Measurements from ENCODE around the gene ZBTB24.

ZBTB24 gene

DNA sequence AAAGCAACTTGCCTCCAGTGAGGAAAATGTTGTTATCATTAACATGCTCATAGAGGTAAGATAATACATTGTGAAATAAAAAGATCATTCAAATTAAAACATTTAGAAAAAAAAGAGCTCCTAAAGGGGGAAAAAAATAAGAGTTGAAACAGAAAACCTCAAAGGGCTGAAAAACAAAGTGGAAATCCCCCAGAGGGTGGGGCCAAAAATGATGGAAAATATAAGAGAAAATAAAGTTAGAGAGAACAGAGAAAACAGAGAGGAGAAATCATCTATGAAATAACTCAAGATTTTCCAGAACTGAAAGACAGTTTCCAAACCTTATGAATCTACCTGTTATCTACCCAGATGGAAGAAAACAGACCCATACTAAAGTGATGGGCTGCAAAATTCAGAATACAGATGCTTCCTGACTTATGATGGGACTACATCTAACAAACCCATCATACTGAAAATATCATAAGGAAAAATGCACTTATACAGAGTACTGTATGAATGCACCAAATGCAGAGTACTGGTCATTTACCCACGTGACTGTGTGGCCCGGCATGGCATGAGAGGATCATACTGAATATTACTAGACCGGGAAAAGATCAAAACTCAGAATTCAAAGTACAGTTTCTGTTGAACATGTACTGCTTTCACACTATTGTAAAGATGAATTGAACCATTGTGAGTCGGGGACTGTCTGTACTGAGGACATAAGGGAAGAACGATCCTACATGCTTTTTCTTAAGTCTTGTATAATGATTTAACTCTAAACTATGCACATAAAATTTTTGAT lies 4.0 kb downstream of the ZBTB24 start:
- H3K9ac ChIP-seq (ENCODE audit: insufficient read length) = peak overlapping the region; percentile 43
- H3K36me3 ChIP-seq (ENCODE audit: insufficient read depth, low read length) = peaks cover 73% of the 10 kb centered on the region
- no peak overlapping the region for H3K27ac ChIP-seq
- H3K9me3 ChIP-seq (ENCODE audit: low read depth, low read length) = no peaks in the 10 kb centered on the region
- TF ChIP-seq EZH2 (IDR thresholded peaks at IDR 0.05) = no peak
- TF ChIP-seq FOXP2 (optimal IDR thresholded peaks at IDR 0.05; ENCODE audit: control extremely low read depth, extremely low read length, insufficient read depth) = no peak
- no peak for TF ChIP-seq POLR2AphosphoS5 (IDR thresholded peaks at IDR 0.05; ENCODE audit: borderline replicate concordance, low read depth, low read length)
- peak overlapping the region; percentile 71 for H3K4me3 ChIP-seq
- DNase-seq (ENCODE audit: low read depth, low spot score) = no peak

DNA sequence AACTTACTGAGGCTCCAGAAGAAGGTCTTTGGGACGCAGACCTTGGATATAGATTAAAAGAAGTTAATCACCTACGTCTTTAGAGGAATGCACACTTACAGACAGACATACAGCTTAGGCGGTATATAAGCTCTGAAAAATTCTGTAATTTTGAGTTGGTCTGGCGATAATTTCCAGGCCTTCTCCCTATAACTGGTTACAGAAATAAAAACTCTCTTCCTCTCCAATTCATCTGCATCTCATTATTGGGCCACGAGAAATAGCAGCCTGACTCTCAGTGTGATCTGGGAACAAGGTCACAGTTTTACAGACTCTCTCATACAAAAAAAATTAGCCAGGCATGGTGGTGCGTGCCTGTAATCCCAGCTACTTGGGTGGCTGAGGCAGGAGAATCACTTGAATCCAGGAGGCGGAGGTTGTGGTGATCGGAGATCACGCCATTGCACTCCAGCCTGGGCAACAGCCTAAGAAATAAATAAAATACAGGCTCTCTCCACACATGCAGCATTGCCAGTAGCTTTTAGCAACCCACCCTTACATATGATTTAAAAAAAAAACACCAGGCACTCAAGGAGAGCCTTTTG lies 4.7 kb downstream of the ZBTB24 start:
- H3K9ac ChIP-seq (ENCODE audit: insufficient read length) = peak overlapping the region; percentile 1
- H3K27ac ChIP-seq = no peak overlapping the region
- no peak for DNase-seq (ENCODE audit: low read depth, low spot score)
- H3K9me3 ChIP-seq (ENCODE audit: low read depth, low read length) = no peaks in the 10 kb centered on the region
- peak overlapping the region; percentile 71 for H3K4me3 ChIP-seq
- TF ChIP-seq FOXP2 (optimal IDR thresholded peaks at IDR 0.05; ENCODE audit: control extremely low read depth, extremely low read length, insufficient read depth) (no peak), POLR2AphosphoS5 (IDR thresholded peaks at IDR 0.05; ENCODE audit: borderline replicate concordance, low read depth, low read length) (no peak), EZH2 (IDR thresholded peaks at IDR 0.05) (no peak)
- peaks cover 80% of the 10 kb centered on the region for H3K36me3 ChIP-seq (ENCODE audit: insufficient read depth, low read length)

DNA sequence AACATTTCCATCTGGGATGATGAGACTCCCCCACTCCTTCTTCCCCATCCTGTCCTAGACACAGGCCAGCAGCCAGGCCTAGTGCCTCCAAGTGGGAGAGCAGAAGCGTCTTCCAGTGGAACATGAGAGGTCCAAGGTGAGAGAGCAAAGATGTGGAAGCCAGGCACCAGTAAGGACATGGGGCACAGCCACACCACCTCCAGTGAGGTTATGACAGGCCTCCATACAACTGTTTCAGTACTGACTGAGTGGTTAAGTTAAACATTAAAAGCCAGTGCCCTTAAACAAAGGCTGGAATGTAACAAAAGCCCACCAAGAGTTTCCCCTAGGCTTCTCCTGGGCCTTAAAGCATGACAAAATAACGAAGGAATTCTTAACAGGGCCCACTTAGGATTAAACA lies 5.3 kb downstream of the ZBTB24 start:
- DNase-seq (ENCODE audit: low read depth, low spot score) = no peak
- peak overlapping the region; percentile 71; the same call in 1 of the 2 replicates for H3K4me3 ChIP-seq
- H3K9ac ChIP-seq (ENCODE audit: insufficient read length) = no peak overlapping the region
- H3K36me3 ChIP-seq (ENCODE audit: insufficient read depth, low read length) = peaks cover 86% of the 10 kb centered on the region
- no peak overlapping the region for H3K27ac ChIP-seq
- H3K9me3 ChIP-seq (ENCODE audit: low read depth, low read length) = no peaks in the 10 kb centered on the region
- TF ChIP-seq FOXP2 (optimal IDR thresholded peaks at IDR 0.05; ENCODE audit: control extremely low read depth, extremely low read length, insufficient read depth) = no peak
- no peak for TF ChIP-seq EZH2 (IDR thresholded peaks at IDR 0.05)
- TF ChIP-seq POLR2AphosphoS5 (IDR thresholded peaks at IDR 0.05; ENCODE audit: borderline replicate concordance, low read depth, low read length) = no peak

- Histone ChIP-seq H3K27ac (no peak overlapping the region), H3K9ac (ENCODE audit: insufficient read length) (no peak overlapping the region), H3K9me3 (ENCODE audit: low read depth, low read length) (no peaks in the 10 kb centered on the region), H3K4me3 (no peak overlapping the region), H3K36me3 (ENCODE audit: insufficient read depth, low read length) (peaks cover 91% of the 10 kb centered on the region)
- TF ChIP-seq EZH2 (IDR thresholded peaks at IDR 0.05) (no peak), FOXP2 (optimal IDR thresholded peaks at IDR 0.05; ENCODE audit: control extremely low read depth, extremely low read length, insufficient read depth) (no peak), POLR2AphosphoS5 (IDR thresholded peaks at IDR 0.05; ENCODE audit: borderline replicate concordance, low read depth, low read length) (no peak)
- no peak for DNase-seq (ENCODE audit: low read depth, low spot score)
Measured at GRCh38 chr6:109477184-109477583, 5.8 kb downstream of the ZBTB24 start.

GRCh38 chr6:109475625-109476024 lies 7.4 kb downstream of the ZBTB24 start:
- no peak for DNase-seq (ENCODE audit: low read depth, low spot score)
- TF ChIP-seq EZH2 (IDR thresholded peaks at IDR 0.05) = no peak
- TF ChIP-seq FOXP2 (optimal IDR thresholded peaks at IDR 0.05; ENCODE audit: control extremely low read depth, extremely low read length, insufficient read depth) = no peak
- no peak for TF ChIP-seq POLR2AphosphoS5 (IDR thresholded peaks at IDR 0.05; ENCODE audit: borderline replicate concordance, low read depth, low read length)
- Histone ChIP-seq H3K27ac (no peak overlapping the region), H3K9ac (ENCODE audit: insufficient read length) (no peak overlapping the region), H3K4me3 (no peak overlapping the region), H3K9me3 (ENCODE audit: low read depth, low read length) (no peaks in the 10 kb centered on the region), H3K36me3 (ENCODE audit: insufficient read depth, low read length) (peaks cover 93% of the 10 kb centered on the region)

DNA sequence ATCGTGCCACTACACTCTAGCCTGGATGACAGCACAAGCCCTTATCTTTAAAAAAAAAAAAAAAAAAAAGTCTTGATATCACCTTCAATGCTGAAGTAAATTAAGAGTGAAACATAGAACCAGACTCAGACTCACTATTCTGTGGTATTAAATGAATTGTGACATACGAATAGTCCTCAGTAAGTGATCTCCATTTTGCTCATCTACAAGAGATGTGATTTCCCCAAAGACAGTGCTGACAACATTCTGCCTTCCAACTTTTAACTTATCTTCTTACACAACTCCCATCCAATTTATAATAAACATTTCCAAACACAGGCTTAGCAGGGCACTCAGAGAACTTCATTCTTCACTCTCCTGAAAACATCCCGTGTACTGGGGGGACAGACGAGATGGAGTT lies 8.0 kb downstream of the ZBTB24 start:
- no peak overlapping the region for H3K9ac ChIP-seq (ENCODE audit: insufficient read length)
- no peak for DNase-seq (ENCODE audit: low read depth, low spot score)
- H3K36me3 ChIP-seq (ENCODE audit: insufficient read depth, low read length) = peaks cover 93% of the 10 kb centered on the region
- H3K4me3 ChIP-seq = no peak overlapping the region
- H3K9me3 ChIP-seq (ENCODE audit: low read depth, low read length) = no peaks in the 10 kb centered on the region
- no peak for TF ChIP-seq FOXP2 (optimal IDR thresholded peaks at IDR 0.05; ENCODE audit: control extremely low read depth, extremely low read length, insufficient read depth)
- no peak for TF ChIP-seq POLR2AphosphoS5 (IDR thresholded peaks at IDR 0.05; ENCODE audit: borderline replicate concordance, low read depth, low read length)
- TF ChIP-seq EZH2 (IDR thresholded peaks at IDR 0.05) = no peak
- H3K27ac ChIP-seq = no peak overlapping the region

DNA sequence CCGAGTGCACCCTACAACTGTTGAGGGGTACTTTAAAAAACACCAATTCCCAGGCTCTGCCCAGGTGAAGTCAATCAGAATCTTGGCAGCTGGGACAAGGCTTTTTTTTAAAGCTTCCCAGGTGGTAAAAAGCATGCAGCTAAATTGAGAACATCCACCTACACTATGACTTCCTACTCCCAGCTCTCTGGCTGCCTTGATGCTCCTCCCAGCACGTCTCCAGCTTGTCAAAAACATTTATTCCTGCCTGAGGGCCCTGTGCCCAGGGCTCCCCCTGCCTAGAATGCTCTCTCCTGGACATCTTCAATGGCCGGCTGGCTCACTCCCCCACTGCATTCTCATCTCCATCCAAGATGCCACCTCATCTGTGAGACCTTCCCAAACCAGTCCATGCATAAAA lies 9.9 kb downstream of the ZBTB24 start:
- DNase-seq (ENCODE audit: low read depth, low spot score) = no peak
- TF ChIP-seq POLR2AphosphoS5 (IDR thresholded peaks at IDR 0.05; ENCODE audit: borderline replicate concordance, low read depth, low read length) = no peak
- TF ChIP-seq FOXP2 (optimal IDR thresholded peaks at IDR 0.05; ENCODE audit: control extremely low read depth, extremely low read length, insufficient read depth) = no peak
- Histone ChIP-seq H3K9me3 (ENCODE audit: low read depth, low read length) (no peaks in the 10 kb centered on the region), H3K4me3 (no peak overlapping the region), H3K27ac (no peak overlapping the region), H3K9ac (ENCODE audit: insufficient read length) (no peak overlapping the region), H3K36me3 (ENCODE audit: insufficient read depth, low read length) (peaks cover 96% of the 10 kb centered on the region)

- no peak overlapping the region for H3K4me3 ChIP-seq
- no peak for DNase-seq (ENCODE audit: low read depth, low spot score)
- no peaks in the 10 kb centered on the region for H3K9me3 ChIP-seq (ENCODE audit: low read depth, low read length)
- H3K27ac ChIP-seq = no peak overlapping the region
- no peak for TF ChIP-seq FOXP2 (optimal IDR thresholded peaks at IDR 0.05; ENCODE audit: control extremely low read depth, extremely low read length, insufficient read depth)
- no peak for TF ChIP-seq EZH2 (IDR thresholded peaks at IDR 0.05)
- TF ChIP-seq POLR2AphosphoS5 (IDR thresholded peaks at IDR 0.05; ENCODE audit: borderline replicate concordance, low read depth, low read length) = no peak
- H3K36me3 ChIP-seq (ENCODE audit: insufficient read depth, low read length) = peaks cover 96% of the 10 kb centered on the region
- H3K9ac ChIP-seq (ENCODE audit: insufficient read length) = no peak overlapping the region
Measured at GRCh38 chr6:109472132-109472995, 10.7 kb downstream of the ZBTB24 start.
